SK-N-SH treated with all-trans-retinoic acid at 6 μM for 48 hours (cell line): ENCODE measurements around the gene MYBPC1.

ENCODE experiments used
- ATAC-seq: fragments of 200-7000 bp; cut with Tn5 transposase; 3 replicates; pipeline ENCODE4 v1.9.1; 2020; ENCODE audit warnings: mild to moderate bottlenecking, moderate library complexity
- ARNTL ChIP-seq: fragments of 450-650 bp; formaldehyde crosslinking; IDR thresholded peaks from 2 replicates; pipeline ENCODE4 v1.5.0; 2020; ENCODE audit warnings: low read depth, mild to moderate bottlenecking, moderate library complexity, borderline replicate concordance
- BACH2 ChIP-seq: fragments of 250-450 bp; sonication (Bioruptor Pico); IDR thresholded peaks from 2 replicates; pipeline ENCODE4 v1.9.0; 2021; ENCODE audit warnings: mild to moderate bottlenecking, borderline replicate concordance
- CREB5 ChIP-seq: fragments of 250-450 bp; sonication (Bioruptor Pico); IDR thresholded peaks from 2 replicates; pipeline ENCODE4 v1.5.1; 2020; ENCODE audit warnings: low read depth, mild to moderate bottlenecking, moderate library complexity
- CSDC2 ChIP-seq: fragments of 250-450 bp; sonication (Bioruptor Pico); IDR thresholded peaks from 2 replicates; pipeline ENCODE4 v1.5.0; 2020; ENCODE audit warnings: mild to moderate bottlenecking, moderate library complexity
- CSRNP3 ChIP-seq: fragments of 250-450 bp; sonication (Bioruptor Pico); IDR thresholded peaks from 2 replicates; pipeline ENCODE4 v1.5.1; 2021; ENCODE audit warnings: mild to moderate bottlenecking, moderate library complexity
- ESRRG ChIP-seq: fragments of 250-450 bp; sonication (Bioruptor Pico); IDR thresholded peaks from 2 replicates; pipeline ENCODE4 v1.6.1; 2021; ENCODE audit warnings: mild to moderate bottlenecking
- GLIS3 ChIP-seq: fragments of 250-450 bp; sonication (Bioruptor Pico); IDR thresholded peaks from 2 replicates; pipeline ENCODE4 v1.5.0; 2020; ENCODE audit warnings: mild to moderate bottlenecking, moderate library complexity
- ISL1 ChIP-seq: fragments of 250-450 bp; sonication (Bioruptor Pico); IDR thresholded peaks from 2 replicates; pipeline ENCODE4 v2.1.2; 2022; ENCODE audit warnings: mild to moderate bottlenecking, moderate library complexity
- OSR1 ChIP-seq: fragments of 250-450 bp; sonication (Bioruptor Pico); IDR thresholded peaks from 2 replicates; pipeline ENCODE4 v1.8.0; 2022; ENCODE audit warnings: moderate library complexity, mild to moderate bottlenecking, inconsistent platforms
- POU6F1 ChIP-seq: fragments of 250-450 bp; sonication (Bioruptor Pico); IDR thresholded peaks from 2 replicates; pipeline ENCODE4 v1.8.0; 2021; ENCODE audit warnings: low read depth, mild to moderate bottlenecking, moderate library complexity, borderline replicate concordance
- PPARA ChIP-seq: fragments of 250-450 bp; sonication (Bioruptor Pico); IDR thresholded peaks from 2 replicates; pipeline ENCODE4 v1.5.0; 2020; ENCODE audit warnings: mild to moderate bottlenecking, borderline replicate concordance
- RARB ChIP-seq: fragments of 250-450 bp; sonication (Bioruptor Pico); IDR thresholded peaks from 2 replicates; pipeline ENCODE4 v1.8.0; 2021; ENCODE audit warnings: mild to moderate bottlenecking, moderate library complexity
- SNAI2 ChIP-seq: fragments of 250-450 bp; sonication (Bioruptor Pico); IDR thresholded peaks from 2 replicates; pipeline ENCODE4 v1.5.0; 2020; ENCODE audit warnings: mild to moderate bottlenecking, moderate library complexity
- TCF4 ChIP-seq: fragments of 250-450 bp; sonication (Bioruptor Pico); IDR thresholded peaks from 2 replicates; pipeline ENCODE4 v1.8.0; 2021; ENCODE audit warnings: mild to moderate bottlenecking, moderate library complexity, borderline replicate concordance
- TOX ChIP-seq: fragments of 250-450 bp; sonication (Bioruptor Pico); IDR thresholded peaks from 2 replicates; pipeline ENCODE4 v1.8.0; 2021; ENCODE audit warnings: mild to moderate bottlenecking, moderate library complexity, borderline replicate concordance
- ZC3H10 ChIP-seq: fragments of 250-450 bp; sonication (Bioruptor Pico); IDR thresholded peaks from 2 replicates; pipeline ENCODE4 v1.5.1; 2021; ENCODE audit warnings: mild to moderate bottlenecking, moderate library complexity
- ZFP3 ChIP-seq: fragments of 250-450 bp; sonication (Bioruptor Pico); IDR thresholded peaks from 2 replicates; pipeline ENCODE4 v1.5.0; 2020; ENCODE audit warnings: mild to moderate bottlenecking, moderate library complexity
- ZFP30 ChIP-seq: fragments of 450-650 bp; formaldehyde crosslinking; IDR thresholded peaks from 2 replicates; pipeline ENCODE4 v1.5.0; 2022; ENCODE audit warnings: mild to moderate bottlenecking, moderate library complexity
- ZNF565 ChIP-seq: fragments of 450-650 bp; formaldehyde crosslinking; conservative IDR thresholded peaks from 2 replicates; pipeline ENCODE4 v1.5.0; 2020; ENCODE audit warnings: low read depth, mild to moderate bottlenecking, moderate library complexity
- ZNF70 ChIP-seq: fragments of 450-650 bp; formaldehyde crosslinking; IDR thresholded peaks from 2 replicates; pipeline ENCODE4 v1.5.0; 2020; ENCODE audit warnings: mild to moderate bottlenecking, moderate library complexity
- ZNF8 ChIP-seq: fragments of 450-650 bp; formaldehyde crosslinking; IDR thresholded peaks from 2 replicates; pipeline ENCODE4 v1.5.0; 2020; ENCODE audit warnings: mild to moderate bottlenecking, moderate library complexity
- TF ChIP-seq, protein P1 (sequence below): fragments of 250-450 bp; sonication (Bioruptor Pico); IDR thresholded peaks from 2 replicates; pipeline ENCODE4 v1.8.0; 2020; ENCODE audit warnings: mild to moderate bottlenecking, moderate library complexity, borderline replicate concordance
- TF ChIP-seq, protein P2 (sequence below): fragments of 250-450 bp; sonication (Bioruptor Pico); IDR thresholded peaks from 2 replicates; pipeline ENCODE4 v1.5.0; 2020; ENCODE audit warnings: mild to moderate bottlenecking, moderate library complexity

The MYBPC1 gene

DNA sequence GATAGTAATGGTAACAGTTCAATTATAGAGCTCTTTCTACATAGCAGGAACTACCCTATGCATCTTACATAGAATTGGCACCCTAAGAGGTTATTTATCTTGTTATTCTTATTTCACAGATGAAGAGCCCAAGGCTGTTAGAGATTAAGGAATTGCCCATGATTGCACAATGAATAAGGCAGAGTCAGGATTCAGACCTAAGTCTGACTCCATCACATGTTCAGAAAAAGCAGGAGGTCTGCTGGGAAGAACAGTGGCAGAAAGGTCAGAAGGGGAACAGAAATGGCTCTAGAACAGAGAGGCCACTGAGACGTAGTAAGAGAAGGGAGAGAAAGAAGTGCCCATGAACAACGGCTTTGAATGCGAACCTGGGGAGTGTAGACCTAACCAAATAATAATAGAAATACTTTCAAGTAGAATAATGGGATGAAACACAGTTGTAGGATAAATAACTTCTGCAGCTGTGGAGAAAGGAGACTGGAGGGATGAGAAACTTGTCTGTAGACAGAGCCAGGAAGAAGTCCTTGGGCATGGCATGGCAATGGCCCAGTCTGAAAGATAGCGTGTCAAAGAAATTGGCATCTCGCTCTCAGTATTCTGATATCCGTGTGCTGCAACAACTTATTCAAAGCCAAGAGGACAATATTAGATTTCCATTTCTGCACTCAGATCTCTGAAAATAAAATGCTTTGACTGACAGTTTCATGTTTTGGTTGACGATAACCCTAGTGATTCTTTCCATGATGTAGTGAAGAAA, 17.6 kb downstream of the MYBPC1 start:
- TF ChIP-seq CSRNP3 (no peak), RARB (CRISPR knock-in tag) (no peak), ESRRG (CRISPR knock-in tag) (no peak), POU6F1 (CRISPR knock-in tag) (no peak), ZFP30 (CRISPR knock-in tag) (no peak), ZNF8 (CRISPR knock-in tag) (no peak), ZC3H10 (CRISPR knock-in tag) (no peak), ZFP3 (CRISPR knock-in tag) (no peak), CREB5 (CRISPR knock-in tag) (no peak)
- no peak for ATAC-seq

DNA sequence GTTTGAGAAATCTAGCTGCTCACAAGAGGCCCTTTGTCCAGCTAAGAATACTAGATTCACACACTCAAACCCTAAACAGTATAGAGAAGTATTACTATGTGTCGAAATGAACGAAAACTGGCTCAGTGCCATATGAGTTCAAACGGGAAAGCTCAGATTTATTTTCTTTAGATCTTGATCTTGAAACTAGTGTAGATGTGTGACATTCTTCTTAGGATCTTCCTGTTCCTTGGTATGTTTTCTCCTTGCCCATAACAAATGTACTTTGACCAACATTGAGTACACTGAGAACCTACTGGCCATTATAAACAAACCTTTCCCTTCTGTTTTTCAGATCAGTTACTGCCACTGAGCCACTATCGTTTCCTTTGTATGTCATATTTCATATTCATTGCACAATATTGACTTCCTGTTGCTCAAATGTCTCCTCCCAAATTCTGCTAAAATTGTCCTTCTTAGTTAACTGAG, 21.3 kb downstream of the MYBPC1 start:
- TF ChIP-seq ZNF70 (no peak), TCF4 (CRISPR knock-in tag) (no peak), TOX (CRISPR knock-in tag) (no peak), CSDC2 (CRISPR knock-in tag) (no peak), OSR1 (no peak), CSRNP3 (no peak), SNAI2 (CRISPR knock-in tag) (no peak), GLIS3 (CRISPR knock-in tag) (no peak), ZFP30 (CRISPR knock-in tag) (no peak), ZFP3 (CRISPR knock-in tag) (no peak), ESRRG (CRISPR knock-in tag) (no peak)
- TF ChIP-seq, protein P1, sequence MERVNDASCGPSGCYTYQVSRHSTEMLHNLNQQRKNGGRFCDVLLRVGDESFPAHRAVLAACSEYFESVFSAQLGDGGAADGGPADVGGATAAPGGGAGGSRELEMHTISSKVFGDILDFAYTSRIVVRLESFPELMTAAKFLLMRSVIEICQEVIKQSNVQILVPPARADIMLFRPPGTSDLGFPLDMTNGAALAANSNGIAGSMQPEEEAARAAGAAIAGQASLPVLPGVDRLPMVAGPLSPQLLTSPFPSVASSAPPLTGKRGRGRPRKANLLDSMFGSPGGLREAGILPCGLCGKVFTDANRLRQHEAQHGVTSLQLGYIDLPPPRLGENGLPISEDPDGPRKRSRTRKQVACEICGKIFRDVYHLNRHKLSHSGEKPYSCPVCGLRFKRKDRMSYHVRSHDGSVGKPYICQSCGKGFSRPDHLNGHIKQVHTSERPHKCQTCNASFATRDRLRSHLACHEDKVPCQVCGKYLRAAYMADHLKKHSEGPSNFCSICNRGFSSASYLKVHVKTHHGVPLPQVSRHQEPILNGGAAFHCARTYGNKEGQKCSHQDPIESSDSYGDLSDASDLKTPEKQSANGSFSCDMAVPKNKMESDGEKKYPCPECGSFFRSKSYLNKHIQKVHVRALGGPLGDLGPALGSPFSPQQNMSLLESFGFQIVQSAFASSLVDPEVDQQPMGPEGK (CRISPR knock-in tag): no peak
- TF ChIP-seq, all 23 proteins: peak for 0
- ATAC-seq: no peak

- ATAC-seq: no peak
- TF ChIP-seq POU6F1 (CRISPR knock-in tag) (no peak), TCF4 (CRISPR knock-in tag) (no peak), ZNF565 (CRISPR knock-in tag) (no peak), SNAI2 (CRISPR knock-in tag) (no peak), ARNTL (CRISPR knock-in tag) (no peak), RARB (CRISPR knock-in tag) (no peak), ZNF70 (no peak), OSR1 (no peak), BACH2 (no peak), ZFP30 (CRISPR knock-in tag) (no peak), CSDC2 (CRISPR knock-in tag) (no peak), ZNF8 (CRISPR knock-in tag) (no peak), ZFP3 (CRISPR knock-in tag) (no peak), ZC3H10 (CRISPR knock-in tag) (no peak), PPARA (CRISPR knock-in tag) (no peak), ISL1 (CRISPR knock-in tag) (no peak), GLIS3 (CRISPR knock-in tag) (no peak)
- TF ChIP-seq, protein P2, sequence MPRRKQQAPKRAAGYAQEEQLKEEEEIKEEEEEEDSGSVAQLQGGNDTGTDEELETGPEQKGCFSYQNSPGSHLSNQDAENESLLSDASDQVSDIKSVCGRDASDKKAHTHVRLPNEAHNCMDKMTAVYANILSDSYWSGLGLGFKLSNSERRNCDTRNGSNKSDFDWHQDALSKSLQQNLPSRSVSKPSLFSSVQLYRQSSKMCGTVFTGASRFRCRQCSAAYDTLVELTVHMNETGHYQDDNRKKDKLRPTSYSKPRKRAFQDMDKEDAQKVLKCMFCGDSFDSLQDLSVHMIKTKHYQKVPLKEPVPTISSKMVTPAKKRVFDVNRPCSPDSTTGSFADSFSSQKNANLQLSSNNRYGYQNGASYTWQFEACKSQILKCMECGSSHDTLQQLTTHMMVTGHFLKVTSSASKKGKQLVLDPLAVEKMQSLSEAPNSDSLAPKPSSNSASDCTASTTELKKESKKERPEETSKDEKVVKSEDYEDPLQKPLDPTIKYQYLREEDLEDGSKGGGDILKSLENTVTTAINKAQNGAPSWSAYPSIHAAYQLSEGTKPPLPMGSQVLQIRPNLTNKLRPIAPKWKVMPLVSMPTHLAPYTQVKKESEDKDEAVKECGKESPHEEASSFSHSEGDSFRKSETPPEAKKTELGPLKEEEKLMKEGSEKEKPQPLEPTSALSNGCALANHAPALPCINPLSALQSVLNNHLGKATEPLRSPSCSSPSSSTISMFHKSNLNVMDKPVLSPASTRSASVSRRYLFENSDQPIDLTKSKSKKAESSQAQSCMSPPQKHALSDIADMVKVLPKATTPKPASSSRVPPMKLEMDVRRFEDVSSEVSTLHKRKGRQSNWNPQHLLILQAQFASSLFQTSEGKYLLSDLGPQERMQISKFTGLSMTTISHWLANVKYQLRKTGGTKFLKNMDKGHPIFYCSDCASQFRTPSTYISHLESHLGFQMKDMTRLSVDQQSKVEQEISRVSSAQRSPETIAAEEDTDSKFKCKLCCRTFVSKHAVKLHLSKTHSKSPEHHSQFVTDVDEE (CRISPR knock-in tag): no peak
Observed at GRCh38 chr12:101619026-101619786, 24.4 kb downstream of the MYBPC1 start.
